Ascending aorta (tissue), 2 donors: Measurements from ENCODE around the gene MCRS1. TPM values are rescaled to one million over a fixed set of nuclear protein-coding genes. Genes with fewer than 3 reads are reported as not detected.
A peak's percentile ranks its signal among the peaks of the same experiment; 100 is the strongest.

Source experiments
- DNase-seq, 2 donors: peaks; one replicate each; pipeline ENCODE4 v3.0.0-alpha.2; 2019; ENCODE audit warnings: low spot score in 2 of 2
- H3K27ac ChIP-seq, 2 donors: fragments of 200-600 bp; sonication (generic); one replicate each; pipeline ENCODE4 v1.5.1; 2016 to 2017; ENCODE audit warnings: mild to moderate bottlenecking in 1 of 2
- H3K27me3 ChIP-seq: fragments of 200-600 bp; sonication (generic); one replicate; pipeline ENCODE4 v1.5.1; 2017
- H3K36me3 ChIP-seq, 2 donors: fragments of 200-600 bp; sonication (generic); one replicate each; pipeline ENCODE4 v1.5.1; 2016
- H3K4me1 ChIP-seq, 2 donors: fragments of 200-600 bp; sonication (generic); one replicate each; pipeline ENCODE4 v1.5.1; 2016 to 2017; ENCODE audit warnings: mild to moderate bottlenecking in 1 of 2
- H3K4me3 ChIP-seq, 2 donors: fragments of 200-600 bp; sonication (generic); one replicate each; pipeline ENCODE4 v1.5.1; 2016 to 2017; ENCODE audit warnings: mild to moderate bottlenecking in 1 of 2
- H3K9me3 ChIP-seq, 2 donors: fragments of 200-600 bp; sonication (generic); one replicate each; pipeline ENCODE4 v1.5.1; 2016
- intact Hi-C: fragments of 100-400 bp; cut with DNase I; formaldehyde crosslinking; loops from one replicate; pipeline ENCODE4 v1.15.1; 2023
- total RNA-seq: library from RNA; depleted of rRNA; stranded (reverse); fragments of >200 nt; gene quantifications from one replicate; pipeline ENCODE4 v1.1.0, GENCODE V29; 2016
- TF ChIP-seq, protein P1 (sequence below), 3 experiments: fragments of 200-600 bp in 2 of 3; fragments of 450-650 bp in 1 of 3; sonication (generic) in 2 of 3; IDR thresholded peaks; one replicate each; pipeline ENCODE4 v1.5.1; 2016 to 2019; ENCODE audit warnings: antibody characterized with exemption in 3 of 3, mild to moderate bottlenecking in 1 of 3, moderate library complexity in 1 of 3

The MCRS1 gene
- total RNA-seq, 1 donor from 2014 or later: 66.8 TPM

GRCh38 chr12:49552425-49552824 lies 15.5 kb downstream of the MCRS1 start:
- Histone ChIP-seq H3K9me3 (no peaks in the 10 kb centered on the region), H3K4me3 (no peak overlapping the region), H3K27me3 (no peaks in the 10 kb centered on the region), H3K4me1 (peaks cover 2 to 5% of the 10 kb centered on the region in 2 donors), H3K27ac (no peak overlapping the region), H3K36me3 (peaks cover 0 to 10% of the 10 kb centered on the region in 2 donors)
- no peak for DNase-seq
- intact Hi-C loops: no loop called here
- TF ChIP-seq, protein P1, sequence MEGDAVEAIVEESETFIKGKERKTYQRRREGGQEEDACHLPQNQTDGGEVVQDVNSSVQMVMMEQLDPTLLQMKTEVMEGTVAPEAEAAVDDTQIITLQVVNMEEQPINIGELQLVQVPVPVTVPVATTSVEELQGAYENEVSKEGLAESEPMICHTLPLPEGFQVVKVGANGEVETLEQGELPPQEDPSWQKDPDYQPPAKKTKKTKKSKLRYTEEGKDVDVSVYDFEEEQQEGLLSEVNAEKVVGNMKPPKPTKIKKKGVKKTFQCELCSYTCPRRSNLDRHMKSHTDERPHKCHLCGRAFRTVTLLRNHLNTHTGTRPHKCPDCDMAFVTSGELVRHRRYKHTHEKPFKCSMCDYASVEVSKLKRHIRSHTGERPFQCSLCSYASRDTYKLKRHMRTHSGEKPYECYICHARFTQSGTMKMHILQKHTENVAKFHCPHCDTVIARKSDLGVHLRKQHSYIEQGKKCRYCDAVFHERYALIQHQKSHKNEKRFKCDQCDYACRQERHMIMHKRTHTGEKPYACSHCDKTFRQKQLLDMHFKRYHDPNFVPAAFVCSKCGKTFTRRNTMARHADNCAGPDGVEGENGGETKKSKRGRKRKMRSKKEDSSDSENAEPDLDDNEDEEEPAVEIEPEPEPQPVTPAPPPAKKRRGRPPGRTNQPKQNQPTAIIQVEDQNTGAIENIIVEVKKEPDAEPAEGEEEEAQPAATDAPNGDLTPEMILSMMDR (IDR thresholded peaks at IDR 0.05): no peak

DNA sequence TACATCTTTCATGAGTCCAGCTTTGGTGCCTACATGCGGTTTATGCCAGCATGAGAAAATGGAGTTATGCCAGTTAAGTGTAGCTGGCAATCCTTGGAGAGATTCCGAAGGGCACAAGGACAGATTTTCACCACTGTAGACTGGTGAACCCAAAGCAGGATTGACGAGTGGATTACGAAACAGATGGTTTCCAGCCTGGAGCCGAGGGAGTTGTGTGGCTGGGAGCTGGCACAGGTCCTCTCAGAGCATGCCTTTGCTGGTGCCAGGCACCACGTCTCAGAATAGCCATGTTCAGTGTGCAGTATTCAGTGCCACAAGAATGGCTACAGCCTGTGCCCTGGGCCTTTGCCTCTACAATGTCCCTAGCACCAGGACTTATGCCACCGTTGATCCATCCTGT lies 15.9 kb downstream of the MCRS1 start:
- Histone ChIP-seq H3K27me3 (no peaks in the 10 kb centered on the region), H3K4me3 (no peak overlapping the region), H3K36me3 (peaks cover 0 to 5% of the 10 kb centered on the region in 2 donors), H3K4me1 (peaks cover 2 to 5% of the 10 kb centered on the region in 2 donors), H3K9me3 (no peaks in the 10 kb centered on the region), H3K27ac (no peak overlapping the region)
- TF ChIP-seq, protein P1 (IDR thresholded peaks at IDR 0.05): no peak
- intact Hi-C loops: no loop called here
- DNase-seq: no peak

GRCh38 chr12:49550693-49551252 lies 17.2 kb downstream of the MCRS1 start:
- intact Hi-C loops: no loop called here
- no peak overlapping the region for H3K4me3 ChIP-seq
- no peak overlapping the region for H3K27ac ChIP-seq
- peaks cover 2 to 5% of the 10 kb centered on the region in 2 donors for H3K4me1 ChIP-seq
- H3K9me3 ChIP-seq: no peaks in the 10 kb centered on the region
- DNase-seq: no peak
- no peaks in the 10 kb centered on the region for H3K27me3 ChIP-seq
- H3K36me3 ChIP-seq: no peaks in the 10 kb centered on the region
- TF ChIP-seq, protein P1 (IDR thresholded peaks at IDR 0.05): no peak

DNA sequence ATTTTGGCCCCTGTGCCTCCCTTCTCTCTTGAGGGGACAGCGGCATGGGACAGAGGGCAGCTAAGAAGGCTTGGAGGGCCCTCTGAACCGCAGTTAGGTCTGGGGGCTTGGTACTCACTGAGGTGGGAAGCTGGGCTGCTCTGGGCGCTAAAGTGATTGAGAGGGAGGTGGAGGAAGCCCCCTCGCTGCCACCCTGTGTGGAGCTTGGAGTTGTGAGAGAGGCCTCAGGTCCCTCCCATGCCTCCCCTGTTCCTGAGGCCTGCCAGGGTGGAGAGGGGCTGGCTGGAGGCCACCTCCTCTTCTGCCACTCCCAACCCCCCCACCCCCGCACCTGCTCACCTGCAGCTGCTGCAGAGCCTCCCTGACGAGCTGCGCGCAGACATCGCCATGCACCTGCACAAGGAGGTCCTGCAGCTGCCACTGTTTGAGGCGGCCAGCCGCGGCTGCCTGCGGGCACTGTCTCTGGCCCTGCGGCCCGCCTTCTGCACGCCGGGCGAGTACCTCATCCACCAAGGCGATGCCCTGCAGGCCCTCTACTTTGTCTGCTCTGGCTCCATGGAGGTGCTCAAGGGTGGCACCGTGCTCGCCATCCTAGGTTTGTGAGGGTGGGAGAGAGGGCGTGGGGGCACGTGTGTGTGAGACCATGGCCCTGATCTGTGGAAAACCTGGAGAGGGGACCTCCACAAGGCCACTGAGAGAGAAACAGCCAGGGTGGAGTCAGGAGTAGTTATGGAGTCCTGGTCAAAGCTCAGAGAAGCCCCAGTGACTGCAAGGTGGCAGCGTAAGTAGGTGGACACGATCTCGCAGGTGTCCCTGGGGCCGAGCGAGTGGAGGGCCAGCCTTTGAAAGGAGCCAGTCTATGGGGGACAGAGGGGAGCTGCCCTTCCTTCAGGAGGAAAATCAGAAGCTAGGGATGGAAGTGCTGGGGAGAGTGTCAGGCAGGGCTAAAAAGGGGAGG lies 17.9 kb downstream of the MCRS1 start:
- H3K4me3 ChIP-seq: peak overlapping the region in 1 of 2 donors; percentile 62
- no peaks in the 10 kb centered on the region for H3K36me3 ChIP-seq
- TF ChIP-seq, protein P1 (IDR thresholded peaks at IDR 0.05): no peak
- no peak for DNase-seq
- intact Hi-C loops: no loop called here
- no peaks in the 10 kb centered on the region for H3K9me3 ChIP-seq
- H3K27me3 ChIP-seq: no peaks in the 10 kb centered on the region
- no peak overlapping the region for H3K27ac ChIP-seq
- H3K4me1 ChIP-seq: peaks cover 2 to 5% of the 10 kb centered on the region in 2 donors

DNA sequence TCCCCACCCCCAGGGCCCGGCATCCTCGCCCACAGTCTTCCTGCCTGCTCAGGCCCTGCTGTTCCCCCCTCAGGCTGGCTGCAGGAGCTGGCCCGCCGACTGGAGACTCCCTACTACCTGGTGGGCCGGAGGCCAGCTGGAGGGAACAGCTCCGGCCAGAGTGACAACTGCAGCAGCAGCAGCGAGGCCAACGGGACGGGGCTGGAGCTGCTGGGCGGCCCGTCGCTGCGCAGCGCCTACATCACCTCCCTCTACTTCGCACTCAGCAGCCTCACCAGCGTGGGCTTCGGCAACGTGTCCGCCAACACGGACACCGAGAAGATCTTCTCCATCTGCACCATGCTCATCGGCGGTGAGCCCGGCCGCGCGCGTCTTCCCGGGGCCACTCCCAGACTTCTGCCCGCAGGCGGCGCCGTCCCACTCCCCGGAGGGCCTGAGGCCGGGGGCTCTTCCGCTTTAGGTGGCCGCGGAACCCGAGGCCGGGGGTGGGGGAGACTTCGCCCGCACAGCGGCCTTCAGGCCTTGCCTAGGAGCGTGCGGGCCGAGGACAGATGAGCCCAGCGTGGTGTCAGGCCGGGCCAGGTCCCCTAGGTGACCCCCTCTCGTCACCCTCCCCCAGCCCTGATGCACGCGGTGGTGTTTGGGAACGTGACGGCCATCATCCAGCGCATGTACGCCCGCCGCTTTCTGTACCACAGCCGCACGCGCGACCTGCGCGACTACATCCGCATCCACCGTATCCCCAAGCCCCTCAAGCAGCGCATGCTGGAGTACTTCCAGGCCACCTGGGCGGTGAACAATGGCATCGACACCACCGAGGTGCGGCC lies 18.9 kb downstream of the MCRS1 start:
- H3K27me3 ChIP-seq: no peaks in the 10 kb centered on the region
- TF ChIP-seq, protein P1 (IDR thresholded peaks at IDR 0.05): peak; percentile 42 to 69 (median 45)
- peak overlapping the region; percentile 34 to 62 for H3K4me3 ChIP-seq
- H3K9me3 ChIP-seq: no peaks in the 10 kb centered on the region
- peaks cover 2 to 5% of the 10 kb centered on the region in 2 donors for H3K4me1 ChIP-seq
- H3K27ac ChIP-seq: no peak overlapping the region
- no peak for DNase-seq
- intact Hi-C loops: no loop called here
- H3K36me3 ChIP-seq: no peaks in the 10 kb centered on the region
